Spleen (tissue), 7 donors: Measurements from ENCODE around the gene GMDS.

ENCODE experiments used
- POLR2A ChIP-seq, 3 donors: fragments of 450-650 bp; IDR thresholded peaks; one replicate each; pipeline ENCODE4 v1.5.1; 2017; ENCODE audit warnings: antibody characterized with exemption in 3 of 3, mild to moderate bottlenecking in 1 of 3
- POLR2AphosphoS5 ChIP-seq, 3 donors: sonication (generic); formaldehyde crosslinking; IDR thresholded peaks; one replicate each; pipeline ENCODE4 v1.5.1; 2017; ENCODE audit warnings: antibody characterized with exemption in 3 of 3
- TF ChIP-seq, protein P1 (sequence below), 11 experiments: fragments of 200-600 bp in 7 of 11; fragments of 450-650 bp in 4 of 11; sonication (generic) in 4 of 11; IDR thresholded peaks in 8 of 11; conservative IDR thresholded peaks in 3 of 11; 1 replicate in 7 of 11; 2 replicates in 4 of 11; pipeline versions ENCODE4 v1.4.0 to v1.8.0; 2016 to 2021; ENCODE audit warnings: antibody characterized with exemption in 11 of 11, inconsistent platforms in 4 of 11, mild to moderate bottlenecking in 1 of 11
- donor health status: DM: no; HTN: no; CAD: no; lungs with moderate emphysema.
- donor health status: DM: no; HTN: no; CAD: no.
- donor health status: DM: no; HTN: no; CAD: no.

DNA sequence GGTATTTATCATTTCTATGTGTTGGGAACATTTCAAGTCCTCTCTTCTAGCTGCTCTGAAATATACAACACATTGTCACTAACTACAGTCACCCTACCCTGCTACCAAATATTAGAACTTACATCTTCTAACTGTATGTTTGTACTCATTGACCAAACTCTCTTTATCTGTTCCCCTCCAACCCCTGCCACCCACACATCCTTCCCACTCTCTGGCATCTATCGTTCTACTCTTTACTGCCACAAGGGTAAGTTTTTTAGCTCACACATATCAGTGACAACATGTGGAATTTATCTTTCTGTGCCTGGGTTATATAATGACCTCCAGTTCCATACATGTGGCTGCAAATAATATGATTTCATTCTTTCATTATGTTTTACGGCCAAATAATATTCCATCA is 171.9 kb downstream of the GMDS start:
- TF ChIP-seq, protein P1, sequence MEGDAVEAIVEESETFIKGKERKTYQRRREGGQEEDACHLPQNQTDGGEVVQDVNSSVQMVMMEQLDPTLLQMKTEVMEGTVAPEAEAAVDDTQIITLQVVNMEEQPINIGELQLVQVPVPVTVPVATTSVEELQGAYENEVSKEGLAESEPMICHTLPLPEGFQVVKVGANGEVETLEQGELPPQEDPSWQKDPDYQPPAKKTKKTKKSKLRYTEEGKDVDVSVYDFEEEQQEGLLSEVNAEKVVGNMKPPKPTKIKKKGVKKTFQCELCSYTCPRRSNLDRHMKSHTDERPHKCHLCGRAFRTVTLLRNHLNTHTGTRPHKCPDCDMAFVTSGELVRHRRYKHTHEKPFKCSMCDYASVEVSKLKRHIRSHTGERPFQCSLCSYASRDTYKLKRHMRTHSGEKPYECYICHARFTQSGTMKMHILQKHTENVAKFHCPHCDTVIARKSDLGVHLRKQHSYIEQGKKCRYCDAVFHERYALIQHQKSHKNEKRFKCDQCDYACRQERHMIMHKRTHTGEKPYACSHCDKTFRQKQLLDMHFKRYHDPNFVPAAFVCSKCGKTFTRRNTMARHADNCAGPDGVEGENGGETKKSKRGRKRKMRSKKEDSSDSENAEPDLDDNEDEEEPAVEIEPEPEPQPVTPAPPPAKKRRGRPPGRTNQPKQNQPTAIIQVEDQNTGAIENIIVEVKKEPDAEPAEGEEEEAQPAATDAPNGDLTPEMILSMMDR (IDR thresholded peaks at IDR 0.05 in 8 of 11, conservative IDR thresholded peaks at IDR 0.05 in 3 of 11): no peak
- TF ChIP-seq POLR2AphosphoS5 (IDR thresholded peaks at IDR 0.05) (no peak), POLR2A (IDR thresholded peaks at IDR 0.05) (no peak)
